GM21786 (cell line): Measurements from ENCODE around the gene PDGFB.

Experiments used
- ATAC-seq: cut with Tn5 transposase; IDR thresholded peaks from one replicate; pipeline ENCODE4 v1.9.1; 2021; ENCODE audit not compliant: unreplicated experiment

PDGFB gene

DNA sequence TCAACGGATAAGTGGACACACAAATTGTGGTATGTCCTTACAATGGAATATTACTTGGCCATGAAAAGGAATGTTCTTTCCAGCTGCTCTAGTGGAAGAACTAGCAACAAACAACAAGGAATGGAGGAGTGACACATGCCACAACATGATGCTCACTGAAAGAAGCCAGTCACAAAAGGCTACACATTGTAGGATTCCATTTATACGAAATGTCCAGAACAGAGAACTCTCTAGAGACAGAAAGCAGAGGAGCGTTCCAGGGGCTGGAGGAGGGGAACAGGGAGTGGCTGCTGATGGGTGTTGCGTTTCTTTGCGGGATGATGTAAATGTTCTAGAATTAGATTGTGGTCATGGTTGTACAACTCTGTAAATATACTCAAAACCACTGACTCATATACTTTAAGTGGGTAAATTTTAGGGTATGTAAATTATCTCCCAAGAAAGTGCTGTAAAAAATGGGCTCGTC, 32.4 kb upstream of the PDGFB start:
- no peak for ATAC-seq

DNA sequence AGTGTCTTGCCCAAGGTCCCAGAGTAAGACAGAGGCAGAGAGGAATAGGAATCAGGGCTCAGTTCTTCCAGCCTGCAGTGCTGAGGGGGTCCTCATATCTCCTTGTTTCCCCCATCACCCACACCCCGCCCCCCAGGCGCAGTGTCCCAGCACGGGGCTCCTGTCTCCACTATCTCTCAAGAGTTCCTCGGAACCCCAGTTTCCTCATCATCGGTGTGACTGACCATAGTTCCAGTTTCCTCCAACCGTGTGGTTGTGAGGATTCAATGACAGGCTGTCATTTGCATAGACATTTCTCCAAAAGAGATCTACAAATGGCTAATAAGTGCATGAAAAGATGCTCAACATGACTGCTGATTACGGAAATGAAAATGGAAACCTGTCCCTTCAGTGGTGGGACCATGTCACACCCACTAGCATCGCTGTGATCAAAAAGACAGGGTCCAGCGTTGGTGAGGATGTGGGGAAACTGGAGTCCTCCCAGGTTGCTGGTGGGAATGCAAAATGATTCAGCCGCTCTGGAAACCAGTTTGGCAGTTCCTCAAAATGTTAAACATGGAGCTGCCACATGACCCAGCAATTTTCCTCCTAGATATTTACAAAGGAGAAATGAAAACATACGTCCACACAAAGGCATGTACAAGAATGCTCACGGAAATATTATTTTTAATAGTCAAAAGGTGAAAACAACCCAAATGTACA, 31.8 kb upstream of the PDGFB start:
- ATAC-seq, result no peak

DNA sequence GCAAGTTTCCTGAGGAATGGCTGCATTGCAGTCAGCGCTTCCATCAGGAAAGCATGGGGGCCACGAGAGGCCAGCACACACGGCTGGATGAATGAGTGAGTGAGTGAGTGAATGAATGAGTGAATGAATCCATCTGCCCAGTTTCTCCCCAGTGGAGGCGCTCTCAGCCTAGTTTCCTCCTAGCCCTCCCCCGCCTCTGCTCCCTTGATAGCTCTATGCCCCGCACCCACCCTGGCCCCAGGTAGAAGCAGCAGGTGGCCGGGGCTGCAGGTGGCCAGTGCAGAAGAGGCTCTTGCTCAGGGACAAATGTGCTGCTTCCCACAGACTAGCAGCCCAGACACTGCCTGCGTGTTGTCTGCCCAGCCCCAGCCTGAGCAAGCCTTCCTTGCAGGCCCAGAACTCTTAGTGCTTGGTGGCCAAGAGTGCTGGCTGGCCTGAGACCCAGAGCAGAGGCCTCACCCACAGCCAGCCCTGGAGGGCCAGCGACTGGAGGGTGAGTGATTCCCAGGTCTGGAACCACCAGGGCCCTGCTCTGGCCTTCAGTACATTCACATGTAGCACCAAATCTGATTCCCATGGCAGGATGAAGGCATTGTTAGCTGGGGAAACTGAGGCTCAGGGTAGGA, 31.1 kb upstream of the PDGFB start:
- ATAC-seq, result no peak

DNA sequence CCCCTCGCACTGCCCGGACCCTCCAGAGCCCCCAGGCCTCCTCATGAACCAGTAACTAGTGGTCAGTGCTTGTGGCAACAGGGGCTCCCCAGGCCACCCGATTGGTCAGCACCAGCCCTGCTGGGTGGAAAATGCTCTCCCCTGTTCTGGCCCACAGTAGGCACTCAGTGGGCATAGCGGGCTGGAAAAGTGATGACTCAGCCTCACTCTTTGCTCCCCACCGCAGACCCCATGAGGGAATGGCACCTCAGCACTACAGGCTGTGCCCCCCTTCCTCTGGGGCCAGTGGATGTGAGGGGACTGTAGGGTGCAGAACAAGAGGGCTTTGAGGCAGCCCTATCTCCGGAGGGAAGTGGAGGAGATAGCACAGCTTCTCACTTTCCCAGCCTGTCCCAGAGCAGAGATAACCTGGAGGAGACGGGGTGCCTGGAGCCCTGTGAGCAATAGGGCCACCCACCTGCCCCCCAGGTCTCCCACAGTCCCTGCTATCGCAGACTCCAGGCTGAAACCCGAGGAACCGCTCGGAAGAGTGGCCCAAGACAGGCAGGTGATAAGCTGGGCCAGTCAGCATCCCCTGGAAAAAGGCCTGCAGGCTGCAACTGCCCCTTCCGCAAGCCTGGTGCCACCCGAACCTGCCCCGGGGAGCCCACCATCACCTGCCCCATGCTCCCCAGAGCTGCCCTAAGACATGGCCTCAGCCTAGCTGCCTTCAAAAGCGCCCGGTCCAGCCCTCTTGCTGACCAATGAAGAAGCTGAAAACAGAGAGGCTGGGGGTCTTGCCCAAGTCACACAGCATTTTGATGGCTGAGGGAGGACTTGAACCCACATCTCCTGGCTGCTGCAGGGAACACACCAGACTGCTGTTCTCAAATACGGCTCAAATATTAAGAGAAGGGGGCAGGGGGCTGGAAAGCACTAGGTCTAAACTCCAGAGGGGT, 29.4 kb upstream of the PDGFB start:
- no peak for ATAC-seq

DNA sequence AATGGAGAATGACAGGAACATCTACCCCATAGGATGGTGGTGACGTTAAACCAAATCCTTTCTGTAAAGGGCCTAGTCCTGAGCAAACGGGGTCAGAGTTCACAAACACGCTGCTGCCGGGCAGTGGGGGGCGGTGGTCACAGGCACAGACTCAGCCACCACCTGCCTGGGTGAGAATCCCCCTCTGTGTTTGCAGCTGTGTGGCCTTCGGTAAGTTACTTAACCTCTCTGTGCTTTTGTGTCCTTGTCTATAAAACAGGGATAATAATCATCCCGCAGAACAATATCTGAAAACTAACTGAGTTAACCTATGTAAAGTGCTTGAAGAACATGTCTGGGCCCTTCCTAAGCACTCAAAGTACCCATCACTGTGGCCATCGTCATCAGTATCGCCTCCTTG, 26.0 kb upstream of the PDGFB start:
- no peak for ATAC-seq

DNA sequence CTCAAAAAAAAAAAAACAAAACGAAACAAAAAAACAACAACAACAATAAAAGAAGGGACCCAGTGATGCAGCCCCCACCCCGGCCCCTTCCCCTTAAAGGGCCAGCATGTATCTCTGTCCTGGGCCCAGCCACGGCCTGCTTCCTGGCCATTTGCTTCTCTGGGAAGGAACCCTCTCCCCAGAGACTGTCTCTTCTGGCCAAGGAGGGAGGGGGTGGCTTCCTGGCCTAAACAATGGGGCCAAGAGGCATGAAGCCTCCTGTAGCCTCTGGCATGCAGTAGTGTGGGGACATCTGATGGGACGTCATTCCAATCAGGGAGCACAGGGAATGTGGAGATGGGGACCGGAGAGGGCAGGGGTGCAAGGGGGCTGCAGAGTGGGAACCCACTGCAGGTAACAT, 25.5 kb upstream of the PDGFB start:
- no peak for ATAC-seq

DNA sequence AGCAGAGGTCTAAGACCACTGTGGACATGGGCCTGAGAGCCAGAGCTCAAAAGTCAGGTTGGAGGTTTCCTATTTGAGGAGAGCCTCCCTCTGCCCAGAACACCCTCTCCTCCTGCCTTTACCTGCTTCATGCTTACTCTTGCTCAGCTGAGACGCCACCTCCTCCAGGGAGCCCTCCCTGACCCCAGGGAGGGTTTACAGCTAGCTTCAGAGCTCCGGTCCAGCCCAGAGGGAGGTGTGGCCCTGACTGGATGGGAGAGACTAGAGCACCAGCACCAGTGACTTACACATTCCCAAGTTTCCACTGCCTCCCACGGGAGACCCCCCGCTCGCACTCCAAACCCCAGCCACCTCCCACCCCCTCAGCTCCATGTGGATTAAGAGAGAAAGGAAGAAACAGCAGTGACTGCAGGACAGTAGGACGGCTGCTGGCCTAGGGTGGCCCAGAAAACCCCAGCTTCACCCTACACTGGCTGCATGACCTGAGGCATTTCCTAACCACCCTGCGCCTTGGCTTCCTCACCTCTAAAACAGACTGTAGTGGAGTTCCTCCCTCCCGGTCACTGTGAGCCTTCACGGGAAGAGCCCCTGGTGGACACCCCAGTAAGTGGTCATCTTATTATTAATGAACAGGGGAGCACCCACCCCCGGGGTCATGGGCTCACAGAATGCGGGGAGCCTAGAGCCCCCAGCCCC, 24.5 kb upstream of the PDGFB start:
- ATAC-seq, result no peak

DNA sequence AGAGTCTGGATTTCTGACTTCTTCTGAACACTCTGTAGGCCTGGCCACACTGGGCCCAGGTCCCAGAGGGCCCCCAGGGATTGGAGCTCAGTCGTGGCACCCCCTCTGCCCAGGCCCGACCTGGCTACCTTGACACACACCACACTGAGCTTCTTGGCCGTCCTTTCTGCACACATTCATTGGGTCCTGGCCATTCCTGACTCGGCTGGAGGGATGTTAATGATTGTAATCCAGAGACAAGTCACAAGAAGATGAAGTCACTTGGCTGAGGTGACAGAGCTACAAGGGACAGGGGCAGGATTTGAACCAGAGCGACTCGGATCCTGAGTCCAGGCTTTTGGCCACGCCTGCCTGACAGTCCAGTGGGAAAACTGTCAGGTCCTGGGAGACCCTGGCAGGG, 23.9 kb upstream of the PDGFB start:
- no peak for ATAC-seq

DNA sequence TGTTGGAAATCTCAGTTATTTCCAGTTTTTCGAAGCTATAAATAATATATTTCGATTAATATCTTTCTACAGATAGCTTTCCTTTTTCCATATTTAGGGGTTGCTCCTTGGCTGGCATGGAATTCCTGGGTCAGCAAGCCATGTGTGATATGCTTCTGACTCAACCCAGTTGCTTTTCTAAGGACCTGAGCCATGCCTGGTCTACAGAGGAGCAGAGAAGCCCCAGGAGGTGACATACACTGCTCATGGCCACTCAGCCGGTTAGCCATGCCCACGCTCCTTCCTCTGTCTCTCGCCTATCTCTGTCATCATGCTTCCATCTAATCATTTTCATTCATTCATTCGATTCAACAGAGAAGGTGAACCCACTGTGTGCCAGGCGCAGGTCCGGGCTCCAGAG, 23.2 kb upstream of the PDGFB start:
- no peak for ATAC-seq

DNA sequence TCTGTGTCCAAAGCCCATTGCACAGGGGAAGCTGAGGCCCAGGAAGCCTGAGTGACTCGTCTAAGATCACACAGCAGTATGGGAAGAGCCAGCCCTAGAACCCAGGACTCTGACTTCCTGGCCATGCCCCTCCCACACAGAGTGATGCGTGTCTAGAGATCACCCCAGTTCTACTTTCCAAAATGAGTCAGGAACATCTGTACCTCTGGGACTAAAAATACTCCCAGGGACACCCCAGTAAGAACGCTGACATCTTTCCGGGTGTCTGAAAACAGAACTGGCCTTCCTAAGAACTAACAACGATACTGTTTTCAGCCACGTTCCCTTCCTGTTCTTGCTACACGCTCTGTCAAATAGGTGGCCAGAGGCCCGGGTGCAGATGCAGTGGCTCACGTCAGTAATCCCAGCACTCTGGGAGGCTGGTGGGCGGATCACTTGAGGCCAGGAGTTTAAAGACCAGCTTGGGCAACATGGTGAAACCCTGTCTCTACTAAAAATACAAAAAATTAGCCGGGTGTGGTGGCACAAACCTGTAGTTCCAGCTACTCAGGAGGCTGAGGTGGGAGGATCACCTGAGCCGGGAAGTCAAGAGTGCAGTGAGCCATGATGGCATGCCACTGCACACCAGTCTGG, 21.7 kb upstream of the PDGFB start:
- peak; percentile 77 for ATAC-seq

DNA sequence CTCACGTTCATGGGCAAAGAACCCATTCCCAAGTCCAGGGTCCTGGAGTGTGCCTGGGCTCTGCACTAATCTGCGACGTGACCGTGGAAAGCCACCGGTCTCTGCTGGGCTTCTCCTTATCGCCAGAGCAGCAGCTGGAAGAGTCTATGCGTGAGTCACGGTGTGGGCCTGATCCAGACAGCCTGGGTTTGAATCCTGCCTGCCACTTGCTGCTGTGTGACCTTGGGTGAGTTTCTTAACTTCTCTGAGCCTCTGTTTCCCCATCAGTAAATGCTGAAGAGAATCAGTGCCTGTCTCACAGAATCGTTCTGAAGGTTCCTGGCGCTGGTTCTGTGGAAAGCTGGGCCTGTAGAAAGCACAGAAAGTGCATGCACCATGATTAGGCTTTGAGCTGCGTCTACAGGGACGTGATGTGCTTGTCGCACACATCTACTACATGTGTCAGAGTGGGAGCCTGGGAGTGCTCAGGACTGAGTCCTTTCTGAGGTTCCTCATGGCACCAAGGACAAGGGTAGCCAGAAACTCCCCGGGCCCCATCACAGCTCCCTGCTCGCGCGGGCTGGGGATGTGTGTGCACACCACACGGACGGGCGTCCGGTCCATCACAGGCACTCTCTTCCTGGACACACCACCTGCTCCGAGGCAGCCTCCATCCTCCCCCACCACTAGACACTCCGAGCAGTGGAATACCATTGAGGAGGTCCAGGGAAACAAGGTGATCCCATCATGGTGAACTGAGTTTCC, 20.5 kb upstream of the PDGFB start:
- no peak for ATAC-seq

DNA sequence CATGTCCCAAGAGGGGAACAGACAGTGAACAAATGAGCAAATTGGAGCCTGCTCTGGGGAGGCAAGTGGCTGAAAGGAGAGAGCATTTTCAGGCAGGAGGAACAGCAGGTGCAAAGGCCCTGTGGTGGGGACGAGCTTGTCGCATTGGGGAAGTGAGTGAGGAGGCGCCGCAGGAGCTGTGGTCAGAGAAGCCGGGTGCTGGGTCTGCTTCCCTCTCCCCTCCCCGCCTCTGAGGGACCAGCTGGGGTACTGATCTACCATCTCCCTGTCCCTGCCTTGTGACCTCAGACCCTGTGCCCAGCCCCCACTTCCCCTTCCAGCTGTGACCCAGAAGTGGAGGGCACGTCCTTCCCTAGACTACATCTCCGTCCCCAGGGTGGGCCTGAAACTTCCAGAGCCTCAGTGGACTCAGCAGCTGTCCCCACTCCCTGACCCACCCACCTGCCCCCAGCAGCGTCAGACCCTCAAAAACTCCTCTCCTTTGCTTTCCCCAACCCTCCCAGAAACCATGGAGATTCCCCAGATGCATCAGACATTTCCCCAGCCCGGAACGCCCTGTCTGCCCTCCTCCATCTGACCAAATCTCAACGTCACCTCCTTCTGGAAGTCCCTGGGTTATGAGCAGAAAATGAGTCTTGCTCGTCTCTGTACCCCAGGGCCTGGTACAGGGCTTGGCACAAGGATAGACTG, 19.7 kb upstream of the PDGFB start:
- no peak for ATAC-seq

DNA sequence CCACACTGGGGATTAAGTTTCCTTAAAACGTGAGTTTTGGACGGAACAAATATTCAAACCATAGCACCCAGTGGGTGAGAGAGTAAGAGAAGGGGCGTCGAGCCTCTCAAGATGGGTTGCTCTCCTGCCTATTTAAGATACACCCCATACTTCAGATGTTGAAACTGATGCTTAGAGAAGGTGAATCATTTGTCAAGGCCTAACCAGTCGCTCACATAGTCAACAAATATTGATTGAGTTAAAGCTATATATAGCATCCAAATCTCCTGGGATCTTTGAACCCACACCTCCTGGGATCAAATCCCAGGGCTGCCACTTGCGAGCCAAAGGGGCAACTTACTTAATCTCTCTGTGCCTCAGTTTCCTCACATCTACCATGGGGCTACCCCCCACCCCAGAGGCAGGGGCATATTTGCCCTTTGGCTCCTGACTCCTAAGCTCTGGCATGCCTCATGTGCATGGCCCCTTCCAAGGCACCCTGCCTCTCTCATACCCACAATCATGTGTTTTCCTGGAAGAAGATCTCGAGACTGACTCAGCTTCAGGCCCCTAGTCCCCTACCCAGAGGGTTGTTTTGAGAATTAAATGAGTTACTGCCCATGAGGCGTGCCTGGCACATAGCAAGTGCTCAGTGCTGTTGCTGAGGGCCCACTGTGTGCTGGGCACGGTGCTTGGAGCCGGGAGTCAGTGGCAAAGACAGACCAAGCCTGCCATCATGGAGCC, 19.0 kb upstream of the PDGFB start:
- ATAC-seq, result no peak

DNA sequence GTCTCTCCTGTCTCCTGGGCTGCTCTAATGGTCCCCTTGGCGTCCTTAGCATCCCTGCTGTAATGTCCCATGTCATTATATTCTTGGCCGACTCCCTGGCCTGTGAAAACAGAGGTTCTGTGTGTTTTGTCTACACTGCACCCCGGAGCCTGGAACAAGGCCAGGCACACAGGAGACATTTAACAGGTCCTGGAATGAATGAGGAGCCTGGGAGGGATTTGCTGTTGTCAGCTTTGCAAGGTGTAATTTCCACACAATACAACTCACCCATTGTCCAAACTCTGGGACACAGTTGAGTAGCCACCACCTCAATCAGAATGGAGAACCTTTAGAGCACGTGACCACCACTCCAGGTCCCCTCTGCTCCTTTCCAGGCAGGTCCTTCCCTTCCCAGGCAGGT, 14.9 kb upstream of the PDGFB start:
- no peak for ATAC-seq

DNA sequence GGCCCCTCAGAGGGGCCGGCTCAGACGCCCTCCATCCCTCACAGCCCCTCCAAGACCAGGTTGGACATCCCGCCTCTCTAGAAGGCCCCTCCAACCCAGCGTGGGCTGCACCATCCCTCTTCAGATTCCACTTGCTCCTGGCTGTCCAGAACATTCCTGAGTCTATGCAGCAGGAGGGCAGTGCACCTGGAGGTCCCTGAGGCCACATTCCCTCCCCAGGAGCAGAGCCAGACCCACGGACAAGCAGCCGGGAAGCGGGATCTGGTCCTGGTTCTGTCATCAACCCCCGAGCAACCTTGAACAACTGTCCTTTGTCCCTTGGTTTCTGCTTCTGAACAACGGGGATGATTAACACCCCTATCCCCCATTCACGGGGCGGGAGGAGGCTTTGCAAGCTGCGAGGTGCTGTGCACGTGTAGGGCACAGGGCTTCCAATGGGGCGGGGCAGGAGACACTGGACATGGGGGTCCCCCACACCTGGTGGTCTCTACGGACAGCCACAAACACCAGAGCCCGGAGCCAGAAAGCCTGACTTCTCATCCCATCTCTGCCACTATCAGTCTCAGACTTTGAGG, 13.2 kb upstream of the PDGFB start:
- no peak for ATAC-seq

DNA sequence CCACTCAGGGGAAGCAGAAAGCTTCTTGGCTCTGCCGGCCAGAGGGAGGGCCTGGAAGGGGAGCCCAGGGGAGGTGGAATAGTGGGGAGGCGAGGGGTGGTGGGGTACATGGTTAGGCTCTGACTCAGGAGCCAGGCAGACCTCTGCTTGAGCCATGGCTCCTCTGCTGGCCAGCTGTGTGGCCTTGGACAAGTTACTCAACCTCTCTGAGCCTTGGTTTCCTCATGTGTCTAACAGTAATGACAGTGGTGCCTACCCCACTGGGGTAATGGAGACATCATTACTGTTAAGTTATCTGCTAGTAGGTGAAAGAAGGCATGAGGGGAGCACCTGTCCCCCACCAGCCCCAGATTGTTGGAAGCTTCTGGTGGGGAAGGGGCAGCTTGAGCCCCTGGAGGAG, 12.2 kb upstream of the PDGFB start:
- no peak for ATAC-seq

DNA sequence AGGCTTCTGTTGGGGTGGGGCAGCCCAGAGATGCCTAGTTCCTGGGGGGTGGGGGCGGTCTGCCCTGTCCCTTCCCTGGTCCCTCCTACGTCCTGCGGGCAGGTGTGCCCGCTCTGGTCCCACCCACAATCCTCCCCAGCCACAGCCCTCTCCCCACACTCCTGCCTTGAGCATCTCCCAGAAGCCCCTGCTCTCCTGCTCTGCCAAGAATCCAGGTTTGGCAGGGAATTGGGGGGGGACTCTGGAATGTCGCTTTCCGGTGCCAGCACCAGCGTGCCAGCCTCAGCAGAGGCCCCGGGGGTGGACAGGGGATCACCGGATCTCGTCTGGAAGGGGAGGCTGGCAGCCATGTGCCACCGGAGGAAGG, 11.4 kb upstream of the PDGFB start:
- ATAC-seq, result no peak

DNA sequence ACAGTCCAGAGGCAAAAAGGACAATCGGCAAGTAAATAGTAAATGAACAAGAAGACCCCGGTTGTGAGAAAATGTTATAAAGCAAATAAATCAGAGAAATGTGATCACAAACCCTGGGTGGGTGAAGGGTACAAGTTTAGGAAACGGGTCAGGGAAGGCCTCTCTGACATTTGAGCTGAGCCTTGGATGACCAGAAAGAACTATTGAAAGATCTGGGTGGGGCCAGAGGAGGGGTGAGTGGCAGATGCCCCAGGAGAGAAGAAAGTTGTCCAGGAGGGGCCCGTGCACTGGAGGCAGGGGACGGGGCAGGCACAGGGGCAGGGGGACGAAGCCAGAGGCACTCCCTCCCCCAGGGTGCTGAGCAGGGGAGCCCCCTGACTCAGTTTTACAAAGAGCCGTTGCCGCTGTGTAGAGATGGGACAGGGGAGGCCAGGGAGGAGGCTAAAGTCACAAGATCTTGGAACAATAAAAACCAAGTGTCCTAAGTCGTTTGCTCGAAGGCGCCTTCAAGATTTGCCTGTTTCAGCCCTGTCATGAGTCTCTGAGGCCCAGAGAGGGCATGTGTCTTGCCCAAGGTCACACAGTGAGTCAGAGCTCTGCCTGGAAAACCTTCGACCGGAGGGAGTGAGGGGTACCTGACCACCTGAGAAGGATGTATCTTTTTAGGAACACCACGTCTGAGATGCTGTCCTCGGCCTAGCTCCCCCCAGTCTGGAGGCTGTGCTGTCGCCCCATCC, 10.8 kb upstream of the PDGFB start:
- no peak for ATAC-seq
